ENCODE results near the gene AADACL4. TPM values are rescaled to one million over a fixed set of nuclear protein-coding genes. Genes with fewer than 3 reads are reported as not detected.

Gene AADACL4
- total and polyA plus RNA-seq, 9 of the 15 experiments (the other 6 are each of a cell fraction or from before 2014, with no cell fraction given), result not detected

- TF ChIP-seq KAT8 (IDR thresholded peaks at IDR 0.05; ENCODE audit: low read depth) (no peak), ZNF696 (CRISPR knock-in tag; conservative IDR thresholded peaks at IDR 0.05) (no peak), E2F1 (CRISPR knock-in tag; IDR thresholded peaks at IDR 0.05) (peak; percentile 33; the same call in 1 of the 2 replicates), MXI1 (IDR thresholded peaks at IDR 0.05; ENCODE audit: low read depth, low read length) (peak; percentile 93), PPARD (CRISPR knock-in tag; IDR thresholded peaks at IDR 0.05) (no peak), SP1 (CRISPR knock-in tag; IDR thresholded peaks at IDR 0.05) (peak; percentile 92), SUPT5H (IDR thresholded peaks at IDR 0.05) (peak; percentile 90), TRIM25 (IDR thresholded peaks at IDR 0.05; ENCODE audit: borderline replicate concordance) (0 out of 2 replicates have a peak, but pooled peaks have one; percentile 56), USF2 (CRISPR knock-in tag; IDR thresholded peaks at IDR 0.05) (no peak), ZNF668 (CRISPR knock-in tag; IDR thresholded peaks at IDR 0.05) (no peak), XRCC5 (IDR thresholded peaks at IDR 0.05; ENCODE audit: low read depth, low read length) (no peak), HMG20A (CRISPR knock-in tag; conservative IDR thresholded peaks at IDR 0.05) (no peak), HDGF (IDR thresholded peaks at IDR 0.05) (no peak), NR2C1 (IDR thresholded peaks at IDR 0.05) (no peak; the same call in 1 of the 2 replicates), NR2C1 (tag; IDR thresholded peaks at IDR 0.05) (no peak), NR1H2 (CRISPR knock-in tag; IDR thresholded peaks at IDR 0.05) (no peak), ZNF143 (CRISPR knock-in tag; IDR thresholded peaks at IDR 0.05) (no peak), GMEB1 (CRISPR knock-in tag; IDR thresholded peaks at IDR 0.05) (no peak)
- TF ChIP-seq, protein P1, sequence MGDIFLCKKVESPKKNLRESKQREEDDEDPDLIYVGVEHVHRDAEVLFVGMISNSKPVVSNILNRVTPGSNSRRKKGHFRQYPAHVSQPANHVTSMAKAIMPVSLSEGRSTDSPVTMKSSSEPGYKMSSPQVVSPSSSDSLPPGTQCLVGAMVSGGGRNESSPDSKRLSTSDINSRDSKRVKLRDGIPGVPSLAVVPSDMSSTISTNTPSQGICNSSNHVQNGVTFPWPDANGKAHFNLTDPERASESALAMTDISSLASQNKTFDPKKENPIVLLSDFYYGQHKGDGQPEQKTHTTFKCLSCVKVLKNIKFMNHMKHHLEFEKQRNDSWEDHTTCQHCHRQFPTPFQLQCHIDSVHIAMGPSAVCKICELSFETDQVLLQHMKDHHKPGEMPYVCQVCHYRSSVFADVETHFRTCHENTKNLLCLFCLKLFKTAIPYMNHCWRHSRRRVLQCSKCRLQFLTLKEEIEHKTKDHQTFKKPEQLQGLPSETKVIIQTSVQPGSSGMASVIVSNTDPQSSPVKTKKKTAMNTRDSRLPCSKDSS (IDR thresholded peaks at IDR 0.05; ENCODE audit: low read depth, partially characterized antibody), result no peak
- TF ChIP-seq, protein P2, sequence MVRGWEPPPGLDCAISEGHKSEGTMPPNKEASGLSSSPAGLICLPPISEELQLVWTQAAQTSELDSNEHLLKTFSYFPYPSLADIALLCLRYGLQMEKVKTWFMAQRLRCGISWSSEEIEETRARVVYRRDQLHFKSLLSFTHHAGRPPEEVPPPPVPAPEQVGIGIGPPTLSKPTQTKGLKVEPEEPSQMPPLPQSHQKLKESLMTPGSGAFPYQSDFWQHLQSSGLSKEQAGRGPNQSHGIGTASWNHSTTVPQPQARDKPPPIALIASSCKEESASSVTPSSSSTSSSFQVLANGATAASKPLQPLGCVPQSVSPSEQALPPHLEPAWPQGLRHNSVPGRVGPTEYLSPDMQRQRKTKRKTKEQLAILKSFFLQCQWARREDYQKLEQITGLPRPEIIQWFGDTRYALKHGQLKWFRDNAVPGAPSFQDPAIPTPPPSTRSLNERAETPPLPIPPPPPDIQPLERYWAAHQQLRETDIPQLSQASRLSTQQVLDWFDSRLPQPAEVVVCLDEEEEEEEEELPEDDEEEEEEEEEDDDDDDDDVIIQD (CRISPR knock-in tag; IDR thresholded peaks at IDR 0.05), result no peak
Measured at GRCh38 chr1:12657060-12657884, 13.4 kb downstream of the AADACL4 start (continued).

Measured in K562 (cell line).